GM06990 (cell line): ENCODE data around the gene HLA-DOA.

ENCODE experiments used
- DNase-seq: peaks from one replicate; pipeline ENCODE4 v3.0.0-alpha.2; 2011; ENCODE audit not compliant: insufficient read length; ENCODE audit errors: extremely low read depth
- H3K27me3 ChIP-seq: replicated peaks from 2 replicates; pipeline ENCODE4 v1.6.0; 2011; ENCODE audit warnings: low read length; ENCODE audit not compliant: control insufficient read depth, insufficient read depth
- H3K36me3 ChIP-seq: 2 replicates; pipeline ENCODE4 v1.5.1; 2011; ENCODE audit warnings: low read length; ENCODE audit not compliant: control insufficient read depth, insufficient read depth
- H3K4me3 ChIP-seq: replicated peaks from 2 replicates; pipeline ENCODE4 v1.5.1; 2011; ENCODE audit warnings: low read depth, mild to moderate bottlenecking, control low read depth, low read length
- TF ChIP-seq, protein P1 (sequence below): IDR thresholded peaks from 2 replicates; pipeline ENCODE4 v1.5.1; 2011; ENCODE audit warnings: low read length, control low read depth, mild to moderate bottlenecking, inconsistent platforms; ENCODE audit not compliant: insufficient read depth, poor library complexity, severe bottlenecking

Gene HLA-DOA

DNA sequence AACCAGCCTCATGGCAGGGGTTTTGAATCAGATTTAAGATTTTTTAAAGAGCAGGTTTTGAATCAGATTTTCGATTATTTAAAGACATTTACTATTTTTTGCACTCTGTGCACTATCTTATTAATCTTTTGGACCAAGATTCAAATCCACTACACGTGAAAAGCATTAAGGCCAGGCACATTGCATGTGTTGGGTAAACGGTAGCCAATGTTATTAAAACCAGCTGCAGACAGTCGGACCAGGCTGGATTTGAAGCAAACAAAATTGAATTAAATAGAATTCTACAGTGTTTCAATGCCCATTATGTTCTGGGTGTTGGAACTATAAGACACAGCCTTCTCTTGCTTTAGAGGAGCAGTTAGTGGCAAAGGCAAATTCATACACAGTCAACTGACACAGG lies 7.7 kb downstream of the HLA-DOA start:
- Histone ChIP-seq H3K36me3 (peaks cover 7% of the 10 kb centered on the region), H3K27me3 (no peaks in the 10 kb centered on the region), H3K4me3 (no peak overlapping the region)
- TF ChIP-seq, protein P1, sequence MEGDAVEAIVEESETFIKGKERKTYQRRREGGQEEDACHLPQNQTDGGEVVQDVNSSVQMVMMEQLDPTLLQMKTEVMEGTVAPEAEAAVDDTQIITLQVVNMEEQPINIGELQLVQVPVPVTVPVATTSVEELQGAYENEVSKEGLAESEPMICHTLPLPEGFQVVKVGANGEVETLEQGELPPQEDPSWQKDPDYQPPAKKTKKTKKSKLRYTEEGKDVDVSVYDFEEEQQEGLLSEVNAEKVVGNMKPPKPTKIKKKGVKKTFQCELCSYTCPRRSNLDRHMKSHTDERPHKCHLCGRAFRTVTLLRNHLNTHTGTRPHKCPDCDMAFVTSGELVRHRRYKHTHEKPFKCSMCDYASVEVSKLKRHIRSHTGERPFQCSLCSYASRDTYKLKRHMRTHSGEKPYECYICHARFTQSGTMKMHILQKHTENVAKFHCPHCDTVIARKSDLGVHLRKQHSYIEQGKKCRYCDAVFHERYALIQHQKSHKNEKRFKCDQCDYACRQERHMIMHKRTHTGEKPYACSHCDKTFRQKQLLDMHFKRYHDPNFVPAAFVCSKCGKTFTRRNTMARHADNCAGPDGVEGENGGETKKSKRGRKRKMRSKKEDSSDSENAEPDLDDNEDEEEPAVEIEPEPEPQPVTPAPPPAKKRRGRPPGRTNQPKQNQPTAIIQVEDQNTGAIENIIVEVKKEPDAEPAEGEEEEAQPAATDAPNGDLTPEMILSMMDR = no peak
- no peak for DNase-seq

DNA sequence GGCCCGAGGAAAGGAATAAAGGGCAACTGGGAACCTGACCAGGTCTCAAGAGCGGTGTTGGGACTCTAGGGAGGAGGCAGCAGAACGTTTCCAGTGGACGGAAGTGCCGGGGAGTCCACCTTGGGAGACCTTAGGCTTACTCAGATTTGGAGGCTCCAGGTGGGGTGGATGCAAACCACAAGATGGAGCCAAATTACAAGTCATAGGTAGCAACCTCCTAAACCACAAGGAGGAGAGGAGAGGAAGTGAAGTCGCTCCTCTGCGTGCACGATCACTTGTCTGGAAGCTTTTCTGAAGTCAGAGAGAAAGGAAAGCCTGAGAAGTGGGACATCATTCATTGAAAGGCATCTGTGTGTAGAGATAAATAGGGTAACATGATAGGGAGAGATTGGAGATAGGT lies 9.3 kb downstream of the HLA-DOA start:
- no peak overlapping the region for H3K4me3 ChIP-seq
- no peak for DNase-seq
- H3K27me3 ChIP-seq = no peaks in the 10 kb centered on the region
- H3K36me3 ChIP-seq = no peaks in the 10 kb centered on the region
- TF ChIP-seq, protein P1 = peak; percentile 44

DNA sequence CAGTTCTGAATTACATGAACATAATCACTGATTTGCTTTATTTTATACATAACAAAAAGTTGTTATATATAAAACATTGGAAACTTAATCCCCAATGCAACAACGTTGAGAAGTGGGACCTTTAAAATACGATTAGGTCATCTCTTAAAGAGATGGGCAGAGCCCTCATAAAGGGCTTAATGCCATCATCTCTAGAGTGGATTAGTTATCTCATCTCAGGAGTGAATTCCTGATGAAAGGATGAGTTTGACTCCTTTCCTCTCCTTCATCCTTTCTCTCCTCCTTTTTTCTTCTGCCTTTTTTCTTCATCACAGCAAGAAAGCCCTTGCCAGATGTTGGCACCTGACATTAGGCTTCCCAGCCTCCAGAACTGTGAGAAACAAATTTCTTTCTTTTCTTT lies 13.9 kb downstream of the HLA-DOA start:
- H3K36me3 ChIP-seq = no peaks in the 10 kb centered on the region
- DNase-seq = no peak
- TF ChIP-seq, protein P1 = no peak
- H3K4me3 ChIP-seq = no peak overlapping the region
- no peaks in the 10 kb centered on the region for H3K27me3 ChIP-seq

DNA sequence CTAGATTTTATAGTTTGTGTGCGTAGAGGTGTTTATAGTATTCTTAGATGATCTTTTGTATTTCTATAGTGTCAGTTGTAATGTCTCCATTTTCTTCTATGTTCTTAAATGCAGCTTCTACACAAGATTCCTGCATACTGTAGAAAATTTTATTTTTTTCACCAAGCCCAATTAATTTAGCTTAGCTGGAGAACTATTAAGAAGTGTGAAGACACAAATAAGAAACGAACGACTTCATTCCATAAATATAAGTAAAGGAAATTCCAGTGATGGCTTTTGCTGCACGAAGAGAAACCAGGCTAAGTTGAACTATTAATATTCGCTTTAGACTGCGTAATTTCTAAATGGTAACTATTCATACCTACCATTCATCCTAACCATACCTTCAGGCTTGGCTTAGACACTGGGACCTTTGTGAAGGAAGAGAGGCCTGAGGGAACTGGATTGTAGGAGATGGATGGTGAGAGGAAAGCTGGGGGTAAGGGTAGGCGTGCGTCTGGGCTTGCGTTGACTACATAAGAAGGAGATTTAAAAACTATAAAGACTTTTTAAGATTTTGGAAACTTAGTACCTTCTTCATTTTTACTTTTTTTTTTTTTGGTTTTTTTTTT lies 15.9 kb downstream of the HLA-DOA start:
- Histone ChIP-seq H3K27me3 (no peaks in the 10 kb centered on the region), H3K36me3 (no peaks in the 10 kb centered on the region), H3K4me3 (no peak overlapping the region)
- TF ChIP-seq, protein P1 = no peak
- no peak for DNase-seq

DNA sequence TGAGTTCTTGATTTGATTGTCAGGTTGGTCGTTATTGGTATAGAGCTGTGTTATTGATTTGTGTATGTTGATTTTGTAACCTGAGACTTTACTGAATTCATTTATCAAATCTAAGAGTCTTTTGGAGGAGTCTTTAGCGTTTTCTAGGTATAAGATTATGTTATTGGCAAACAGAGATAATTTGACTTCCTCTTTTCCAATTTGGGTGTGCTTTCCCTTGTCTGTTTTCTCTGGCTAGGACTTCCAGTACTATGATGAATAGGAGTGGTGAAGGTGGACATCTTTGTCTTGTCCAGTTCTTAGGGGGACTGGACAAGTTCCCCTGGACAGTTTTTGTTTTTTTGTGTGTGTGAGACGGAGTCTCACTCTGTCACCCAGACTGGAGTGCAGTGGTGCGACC lies 17.4 kb downstream of the HLA-DOA start:
- no peak for DNase-seq
- TF ChIP-seq, protein P1 = no peak
- Histone ChIP-seq H3K36me3 (no peaks in the 10 kb centered on the region), H3K27me3 (no peaks in the 10 kb centered on the region), H3K4me3 (no peak overlapping the region)

DNA sequence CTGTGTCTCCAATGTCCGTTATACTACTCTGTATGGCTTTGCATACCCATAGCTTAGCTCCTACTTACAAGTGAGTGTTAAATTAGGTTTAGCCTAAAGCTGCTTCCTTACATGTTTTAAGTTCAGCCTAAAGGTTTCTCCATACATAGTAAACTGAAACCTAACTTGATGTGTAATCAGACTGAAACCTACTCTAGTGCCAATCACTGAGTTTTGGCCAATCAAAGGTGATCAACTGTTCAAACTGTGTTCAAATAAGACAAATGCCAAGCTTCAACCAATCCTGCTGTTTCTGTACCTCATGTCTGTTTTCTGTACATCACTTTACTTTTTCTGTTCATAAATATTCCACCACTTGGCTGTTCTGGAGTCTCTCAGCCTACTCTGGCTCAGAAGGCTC lies 20.0 kb downstream of the HLA-DOA start:
- H3K27me3 ChIP-seq = no peaks in the 10 kb centered on the region
- no peak for DNase-seq
- no peaks in the 10 kb centered on the region for H3K36me3 ChIP-seq
- H3K4me3 ChIP-seq = no peak overlapping the region
- TF ChIP-seq, protein P1 = no peak
